Hippocampal formation (tissue), 2 donors: ENCODE measurements around the gene GABBR2.

Source experiments
- DNase-seq, 2 donors: peaks; one replicate each; lab custom pipeline; 2025; lab: John Stamatoyannopoulos, UW

GABBR2 gene

DNA sequence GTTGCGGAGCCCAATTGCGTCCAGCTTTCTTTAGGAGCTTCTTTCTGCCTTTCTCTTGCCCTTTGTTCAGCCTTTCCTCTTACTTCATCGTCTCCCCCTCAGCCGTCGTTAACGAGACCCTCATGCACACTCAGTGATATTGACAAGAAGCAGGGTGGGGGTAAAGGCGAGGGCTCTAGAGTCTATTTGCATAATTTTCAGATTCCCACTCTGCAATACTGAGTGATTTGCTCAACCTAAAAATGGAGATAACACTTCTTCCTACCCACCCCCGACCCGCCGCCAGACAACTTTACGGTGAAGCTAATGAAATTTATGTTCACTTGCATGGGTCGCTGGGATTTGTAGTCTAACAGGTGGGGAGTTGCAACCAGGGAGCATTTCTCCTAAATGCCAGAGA lies 452.0 kb downstream of the GABBR2 start:
- no peak for DNase-seq

DNA sequence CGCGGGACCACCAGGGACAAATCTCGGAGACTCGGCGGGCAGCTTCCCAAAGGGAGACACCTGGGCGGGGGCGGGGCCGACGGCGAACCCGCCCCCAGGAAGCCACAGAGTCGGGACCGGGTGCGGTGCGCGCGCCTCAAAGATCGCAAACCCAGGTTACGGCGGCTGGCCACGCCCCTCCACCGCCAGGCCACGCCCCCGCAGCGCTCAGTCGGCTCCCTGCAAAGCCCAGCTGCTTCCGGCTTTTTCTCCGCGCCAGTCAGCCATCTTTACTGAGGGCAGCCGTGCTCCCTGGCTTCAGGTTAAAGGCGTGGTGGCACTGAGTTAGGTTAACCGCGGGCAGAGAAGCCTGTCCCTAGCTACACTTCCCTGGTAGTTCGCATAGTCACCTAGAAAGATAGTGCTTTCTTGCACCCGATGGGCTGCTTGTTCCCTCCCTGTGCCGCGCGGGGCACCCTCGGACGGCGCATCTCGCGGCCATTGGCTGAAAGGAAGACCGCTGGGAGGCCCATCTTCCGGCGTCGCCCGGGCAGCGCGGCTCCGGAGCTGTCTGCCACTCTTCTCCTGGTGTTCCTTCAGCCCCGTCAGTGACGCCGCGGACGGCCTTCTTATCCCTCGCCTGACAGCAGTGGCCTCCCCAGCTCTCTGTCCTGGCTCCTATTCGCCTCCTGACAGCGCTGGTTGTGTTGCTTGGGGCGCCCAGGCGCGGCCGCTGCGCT lies 453.0 kb downstream of the GABBR2 start, which contains the start of gene TBC1D2:
Gene TBC1D2 (minus strand): TSS at position 72 of the 719 bp plus-strand sequence. CDS start 108 bp downstream, outside the sequence.
- peak; percentile 93 to 96 for DNase-seq

DNA sequence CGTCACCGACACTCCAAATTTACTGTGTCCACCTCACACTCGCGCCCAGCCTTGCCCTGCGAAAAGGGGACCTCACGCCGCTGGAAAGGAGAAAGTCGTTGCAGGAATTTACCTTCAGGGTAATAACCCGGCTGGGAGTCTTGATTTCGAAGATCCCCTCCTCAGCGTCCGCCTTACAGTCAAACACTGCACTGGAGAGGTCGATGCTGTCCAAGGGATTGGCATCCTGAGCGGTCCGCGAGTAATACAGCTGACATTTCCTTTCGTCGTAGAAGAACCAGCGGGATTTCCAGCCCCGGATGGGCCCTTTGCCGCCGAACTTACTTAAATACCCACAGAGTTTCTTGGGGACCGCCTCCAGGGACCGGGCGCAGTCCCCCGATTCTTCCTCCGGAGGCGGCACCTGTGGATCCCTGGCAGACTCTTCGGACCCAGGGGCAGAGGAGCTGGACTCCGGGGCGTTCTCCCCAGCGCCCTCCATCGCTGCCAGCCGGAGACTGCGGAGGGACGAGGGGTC lies 453.6 kb downstream of the GABBR2 start:
- DNase-seq = no peak

DNA sequence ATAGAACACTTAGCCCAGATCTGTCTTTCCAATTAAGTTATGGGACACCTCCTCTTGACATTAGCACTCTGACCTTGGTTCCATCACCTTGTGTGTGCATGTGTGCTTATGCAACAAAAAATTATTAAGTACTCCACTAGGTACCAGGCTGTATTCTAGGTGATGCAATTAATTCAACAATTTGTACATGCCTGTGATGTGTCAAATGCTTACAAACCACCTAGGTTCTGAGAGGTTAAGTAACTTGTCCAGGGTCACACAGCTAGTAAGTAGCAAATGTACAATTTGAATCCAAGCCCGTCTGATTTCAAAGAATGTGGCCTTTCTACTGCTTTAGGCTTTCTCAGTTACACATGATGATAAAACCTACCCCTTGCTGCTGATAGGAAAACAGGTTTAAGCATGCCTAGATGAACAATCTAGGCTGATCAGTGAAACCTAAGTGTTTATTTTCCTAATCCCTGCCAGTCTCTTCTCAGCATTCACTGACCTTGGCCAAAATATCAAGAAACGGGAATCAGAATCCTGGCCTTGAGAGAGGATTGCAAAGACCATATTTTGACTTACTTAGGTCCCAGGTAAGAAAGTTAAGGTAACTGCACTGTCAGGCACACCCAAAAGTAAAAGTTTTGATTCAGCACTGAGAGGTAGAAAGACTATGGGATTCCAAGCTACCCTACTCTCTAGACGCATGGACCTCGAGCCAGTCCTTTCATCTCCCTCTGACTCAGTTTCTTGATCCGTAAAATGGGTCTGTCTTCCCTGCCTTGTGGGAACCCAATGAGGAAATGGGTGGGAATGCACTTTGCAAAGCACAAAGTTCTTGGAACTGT lies 454.3 kb downstream of the GABBR2 start:
- DNase-seq = no peak

DNA sequence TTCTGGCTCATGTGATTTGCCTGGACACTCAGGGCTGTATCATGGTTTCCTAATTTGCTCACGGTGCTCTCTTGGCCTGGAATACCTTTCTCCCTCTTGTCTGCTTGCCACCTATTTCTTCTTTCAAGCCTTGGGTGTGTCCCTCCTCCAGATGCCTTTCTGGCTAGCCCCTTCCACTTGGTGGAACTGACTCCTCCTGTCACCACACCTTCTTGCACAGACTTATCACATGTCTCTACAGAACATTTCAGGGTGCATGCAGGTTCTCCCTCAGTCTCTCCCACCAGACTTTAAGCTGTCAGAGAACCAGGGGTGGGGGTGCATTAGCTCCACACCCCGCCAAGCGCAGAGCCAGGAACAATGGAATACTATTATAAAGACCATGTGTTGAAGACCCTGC lies 455.2 kb downstream of the GABBR2 start:
- DNase-seq = no peak

DNA sequence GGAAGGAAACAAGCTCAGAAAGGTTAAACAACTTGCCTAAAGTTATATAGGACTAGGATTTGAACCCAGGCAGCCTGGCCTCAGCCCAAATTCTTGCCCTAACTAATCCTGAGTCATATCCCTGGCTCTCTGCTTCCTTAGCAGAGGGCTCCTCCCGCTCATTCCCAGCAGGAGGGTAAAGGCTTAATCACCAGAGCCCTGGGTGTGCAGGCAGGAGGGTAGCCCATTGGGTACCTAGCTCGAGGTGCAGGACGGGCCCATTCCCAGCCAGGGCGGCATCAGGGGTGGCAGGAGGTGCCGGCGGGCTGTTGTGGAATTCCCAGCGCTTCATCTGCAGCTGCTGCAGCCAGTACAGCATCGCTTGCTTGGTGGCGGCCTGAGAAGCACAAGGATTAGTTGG lies 457.2 kb downstream of the GABBR2 start:
- DNase-seq = no peak

DNA sequence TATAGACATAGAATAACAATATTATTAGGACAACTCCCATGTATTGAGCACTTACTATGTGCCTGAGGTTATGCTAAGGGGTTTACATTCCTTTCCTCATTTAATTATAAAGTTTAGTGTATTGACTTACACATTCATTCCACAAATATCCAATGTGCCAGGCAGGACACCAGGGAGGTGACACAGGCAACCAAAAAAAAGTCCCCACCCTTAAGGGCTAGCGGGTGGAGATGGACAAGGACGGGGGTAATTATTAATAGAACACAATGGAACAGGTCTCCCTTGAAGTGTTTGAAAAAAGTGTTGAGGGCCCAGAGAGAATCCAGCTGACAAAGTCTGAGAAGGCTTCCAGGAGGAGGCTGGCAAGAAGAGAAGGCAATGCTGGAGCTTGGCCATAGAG lies 459.0 kb downstream of the GABBR2 start:
- DNase-seq = no peak

DNA sequence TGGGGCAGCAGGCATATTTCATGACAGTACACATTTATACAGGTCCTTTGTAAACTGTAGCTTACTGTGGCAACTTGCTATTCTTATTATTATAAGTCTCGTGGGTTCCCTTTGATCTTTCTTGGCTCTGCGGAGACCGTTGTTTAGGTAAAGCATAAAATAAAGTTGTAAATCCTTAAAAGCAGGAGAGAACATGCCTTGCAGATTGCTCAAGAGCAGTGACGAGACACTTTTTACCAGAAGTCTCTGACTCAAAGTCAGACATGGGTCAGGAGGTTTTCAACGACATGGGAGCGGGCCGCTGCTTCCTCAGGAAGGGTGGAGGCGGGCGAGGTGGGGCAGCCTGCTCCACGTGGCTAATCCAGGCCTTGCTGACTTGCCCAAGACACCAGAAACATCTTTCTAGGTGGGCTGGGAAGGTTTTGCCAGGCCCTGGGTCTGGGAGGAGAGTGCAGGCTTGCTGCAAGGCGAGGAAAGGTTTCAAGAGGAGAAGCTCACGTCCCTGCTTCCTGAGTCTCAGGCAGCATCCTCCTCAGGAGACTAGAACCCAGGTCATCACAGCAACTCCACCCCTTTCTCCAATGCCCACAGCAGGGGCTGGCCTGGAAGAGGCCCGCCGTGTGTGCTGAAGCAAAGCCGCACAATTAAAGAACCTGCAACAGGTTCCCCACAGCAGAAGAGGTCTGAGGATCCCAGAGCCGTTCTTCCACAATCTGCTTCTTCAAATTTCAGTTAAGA lies 459.8 kb downstream of the GABBR2 start:
- no peak for DNase-seq

DNA sequence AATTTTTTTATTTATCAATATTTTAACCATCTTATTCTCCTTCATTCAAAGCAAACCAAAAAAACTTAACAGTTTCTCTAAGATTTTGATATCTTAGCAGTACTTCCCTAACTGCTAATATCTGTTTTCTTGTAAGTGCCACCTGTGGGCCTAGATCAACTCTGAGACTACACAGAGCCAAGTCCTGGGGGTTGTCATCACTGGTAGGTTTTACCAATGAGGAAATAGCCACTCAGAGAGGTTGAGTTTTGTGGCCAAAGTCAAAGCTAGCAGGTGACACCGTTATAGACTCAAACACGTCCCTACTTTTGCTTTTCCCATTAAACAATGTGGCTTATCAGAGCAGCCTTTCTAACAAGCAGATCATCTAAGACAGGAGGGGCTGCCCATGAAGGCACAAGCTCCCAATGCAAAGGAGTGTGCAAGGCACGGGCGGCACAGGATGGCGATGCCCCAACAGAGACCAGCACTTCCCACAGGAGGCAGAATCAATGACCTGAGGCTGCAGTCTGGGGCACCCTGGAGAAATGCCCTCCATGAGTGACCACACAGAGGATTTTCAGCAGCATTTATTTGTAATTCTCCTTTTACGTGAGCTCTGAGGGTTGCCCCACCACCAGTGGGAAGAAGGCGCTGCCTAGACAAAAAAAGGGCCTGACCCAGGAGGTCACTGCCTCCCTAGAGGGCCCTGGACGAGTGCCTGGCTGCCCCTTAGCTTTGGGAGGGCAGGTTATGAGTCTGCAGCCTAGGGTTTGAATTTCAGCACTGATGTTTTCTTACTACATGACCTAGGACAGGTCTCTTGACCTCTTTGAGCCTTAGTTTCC lies 460.7 kb downstream of the GABBR2 start:
- DNase-seq = no peak

DNA sequence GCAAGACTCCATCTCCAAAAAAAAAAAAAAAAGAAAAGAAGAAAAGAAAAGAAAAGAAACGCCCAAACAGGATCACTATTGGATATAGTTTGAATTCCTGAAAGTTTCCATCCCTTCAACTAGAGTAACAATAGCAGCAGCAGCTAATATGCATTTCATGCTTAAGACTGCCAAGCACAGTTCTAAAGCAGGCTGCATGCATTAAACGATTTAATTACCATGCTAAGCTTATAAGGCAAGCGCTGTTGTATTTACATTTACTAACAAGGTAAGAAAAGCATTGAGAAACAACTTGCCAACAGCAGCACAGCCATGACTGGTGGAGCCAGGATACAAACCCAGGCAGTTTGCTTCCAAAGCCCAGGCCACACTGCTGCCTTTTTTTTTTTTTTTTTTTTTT lies 466.3 kb downstream of the GABBR2 start:
- DNase-seq = no peak

DNA sequence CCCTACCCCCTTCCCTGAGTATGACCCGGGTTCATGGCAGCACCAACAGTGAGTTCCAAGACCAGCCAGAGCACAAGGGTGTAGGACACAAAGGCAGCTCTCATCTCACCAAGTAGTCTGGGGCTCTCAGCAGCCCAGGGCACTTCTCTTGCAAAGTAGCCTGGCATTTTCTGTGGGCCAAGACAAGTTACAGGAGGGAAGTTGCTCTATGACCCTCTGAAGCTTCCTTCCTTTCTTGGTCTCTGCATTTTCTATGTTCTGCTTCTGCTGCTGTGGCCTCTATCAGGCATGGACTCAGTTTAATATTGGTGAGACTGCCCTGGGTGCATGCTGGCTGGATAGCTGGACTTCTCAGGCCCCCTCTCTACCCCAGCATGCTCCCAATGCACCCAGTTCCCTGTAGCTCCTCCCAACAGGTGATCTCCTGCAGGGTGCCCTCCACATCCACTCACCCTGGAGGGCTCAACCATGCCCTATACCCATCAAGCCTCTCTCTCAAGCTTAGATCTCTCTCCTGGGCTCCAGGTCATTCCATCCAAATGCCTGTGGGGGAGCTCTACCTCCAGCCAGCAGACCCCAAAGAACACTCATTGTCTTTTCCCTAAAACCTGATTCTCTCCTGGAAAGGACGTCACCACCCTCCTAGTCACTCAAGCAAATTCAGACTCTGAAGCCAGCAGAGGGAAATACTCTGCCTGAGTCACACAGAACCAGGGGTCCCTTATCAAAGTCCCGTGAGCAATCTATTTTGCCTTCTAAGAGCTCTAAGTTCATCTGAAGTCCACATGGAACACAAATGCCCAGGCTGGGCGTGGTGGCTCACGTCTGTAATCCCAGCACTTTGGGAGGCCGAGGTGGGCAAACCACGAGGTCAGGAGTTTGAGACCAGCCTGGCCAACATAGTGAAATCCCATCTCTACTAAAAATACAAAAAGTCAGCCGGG lies 467.1 kb downstream of the GABBR2 start:
- DNase-seq = no peak

DNA sequence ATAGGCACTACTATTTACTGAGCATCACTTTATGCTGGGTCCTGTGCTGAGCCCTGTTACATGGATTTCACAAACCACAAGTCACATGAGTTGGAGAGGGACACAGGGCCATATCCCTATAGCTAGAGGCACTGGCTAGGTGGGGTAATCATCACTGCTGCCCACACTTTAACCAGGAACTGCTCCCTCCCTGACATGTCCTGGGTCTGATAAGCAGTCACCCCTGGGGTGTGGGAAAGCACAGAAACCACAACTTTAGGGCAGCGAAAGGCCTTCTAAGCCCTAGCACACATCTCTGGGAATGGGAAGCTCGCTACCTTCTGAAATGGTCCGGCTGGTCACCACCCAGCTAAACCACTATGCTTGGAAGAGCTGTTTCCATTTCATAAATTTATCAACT lies 468.3 kb downstream of the GABBR2 start:
- no peak for DNase-seq
